ENCODE results near the gene OR52E5.

OR52E5 gene

DNA sequence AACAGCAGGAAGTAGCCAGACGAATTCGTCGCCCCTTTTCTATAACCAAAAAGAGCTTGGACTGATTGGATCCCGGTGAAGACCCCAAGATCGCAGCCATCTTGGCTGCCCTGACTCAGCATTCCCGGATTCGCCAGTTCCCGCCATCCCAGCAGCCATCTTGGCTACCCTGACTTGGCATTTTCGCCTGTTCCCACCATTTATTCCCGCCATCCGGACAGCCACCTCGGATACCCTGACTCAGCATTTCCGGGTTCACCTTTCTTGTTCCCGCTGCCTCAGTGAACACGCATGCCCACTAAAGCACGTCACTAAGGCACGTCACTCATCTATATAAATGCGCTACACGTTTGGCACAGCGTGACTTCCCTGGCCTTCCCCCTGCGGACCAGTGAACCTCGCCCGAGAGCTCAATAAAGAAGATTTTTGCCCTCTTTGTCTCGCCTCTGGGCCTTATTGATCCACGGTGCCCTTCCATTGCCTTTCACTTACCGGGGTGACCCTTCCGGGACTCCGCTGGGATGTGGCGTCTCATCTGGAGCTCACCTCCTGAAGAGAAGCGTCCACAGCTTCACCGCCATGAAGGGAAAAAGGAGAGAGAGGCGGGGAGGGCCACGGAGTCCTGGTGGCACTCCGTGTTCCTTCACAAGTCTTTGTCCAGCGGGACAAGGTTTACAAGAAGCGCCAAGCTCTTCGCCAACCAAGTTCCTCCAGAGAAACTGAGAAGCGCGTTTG lies 45.0 kb downstream of the OR52E5 start:
- no peak for DNase-seq

DNA sequence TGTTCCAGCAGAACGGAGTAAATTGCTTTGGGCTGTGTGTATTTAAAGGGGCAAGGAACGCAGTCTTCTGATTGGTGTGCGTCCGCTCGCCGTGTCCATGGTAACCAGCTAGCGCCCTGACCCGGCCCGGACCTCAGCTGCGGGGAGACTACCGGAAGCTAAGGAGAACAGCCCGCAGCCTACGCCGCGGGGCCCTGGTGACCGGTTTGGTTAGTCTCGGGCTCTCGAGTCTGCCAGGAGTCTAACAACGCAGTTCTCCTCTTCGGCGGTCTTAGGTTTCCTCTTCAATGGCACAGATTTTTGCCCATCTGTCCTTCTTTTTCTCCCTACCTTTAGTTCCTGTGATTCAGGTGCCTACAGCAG lies 45.6 kb downstream of the OR52E5 start:
- DNase-seq = no peak

DNA sequence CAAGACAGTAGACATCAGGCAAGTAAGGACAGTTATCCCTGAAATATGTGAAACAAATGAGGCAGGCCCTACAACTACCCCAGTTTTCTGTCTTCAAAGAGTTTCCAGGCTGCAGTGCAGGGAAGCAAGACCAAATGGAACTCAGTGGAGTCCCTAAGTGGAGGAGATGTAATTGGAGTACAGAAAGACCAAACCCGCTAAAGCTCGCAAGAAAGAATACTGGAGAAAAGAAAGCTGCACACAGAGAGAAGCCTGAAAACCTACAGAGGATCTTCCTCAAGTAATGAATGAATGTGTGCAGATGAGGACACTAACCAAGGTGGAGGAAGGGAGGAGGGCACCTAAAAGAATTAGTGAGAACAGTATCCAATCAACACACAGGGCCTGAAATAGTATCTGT lies 47.7 kb downstream of the OR52E5 start:
- no peak for DNase-seq

DNA sequence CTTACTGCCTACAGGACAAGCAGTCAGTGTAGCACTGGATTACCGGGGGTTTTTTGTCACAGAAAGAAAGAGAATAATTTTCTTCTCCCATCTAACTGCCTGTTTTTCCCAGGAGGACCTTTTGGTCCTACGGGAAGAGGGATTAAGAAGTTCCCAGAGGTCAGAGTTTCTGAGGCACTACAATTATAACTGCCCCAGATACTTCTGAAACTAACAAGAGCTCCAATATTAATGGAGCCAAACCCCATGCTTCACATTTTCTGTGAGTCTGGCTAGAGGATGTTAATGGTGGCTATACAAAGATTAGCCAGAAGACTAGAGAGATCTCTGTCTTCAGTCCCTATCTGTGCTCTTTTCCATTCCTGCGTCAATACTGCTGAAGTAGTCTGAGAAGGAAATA lies 48.9 kb downstream of the OR52E5 start, which contains the start of gene OR56A3:
TSS of gene OR56A3 (plus strand) at position 301 of the 400 bp plus-strand sequence. CDS start 5,096 bp downstream, outside the sequence.
- no peak for DNase-seq

All from eye (tissue), 1 donor.